Measurements from ENCODE around the gene RPL7A.
A peak's percentile ranks its signal among the peaks of the same experiment; 100 is the strongest.

The RPL7A gene

GRCh38 chr9:133356391-133357091 lies 8.5 kb downstream of the RPL7A start, which contains the start of the genes SURF1 and SURF2:
SURF1 (minus strand) TSS chr9:133356487; CDS start chr9:133356453, 34 bp downstream.
SURF2 (plus strand) TSS chr9:133356550; CDS start chr9:133356593, 43 bp downstream.
- H3K4me2 ChIP-seq (ENCODE audit: low read depth, low read length, poor library complexity, severe bottlenecking), result peak within 1 kb of the TSS; percentile 95
- H2AFZ ChIP-seq (ENCODE audit: low read length), result peak within 1 kb of the TSS; percentile 58
- H3K4me1 ChIP-seq (ENCODE audit: insufficient read depth, low read length, poor library complexity, severe bottlenecking), result peaks cover 8% of the 10 kb centered on the region
- H3K27me3 ChIP-seq (ENCODE audit: insufficient read depth, low read length, poor library complexity, severe bottlenecking), result no peaks in the 10 kb centered on the region
- H4K20me1 ChIP-seq (ENCODE audit: insufficient read depth, low read length, poor library complexity, severe bottlenecking), result peaks cover 29% of the 10 kb centered on the region
- peaks cover 4% of the 10 kb centered on the region; the same call in 1 of the 2 replicates for H3F3A ChIP-seq (ENCODE audit: low read depth)
- H3K36me3 ChIP-seq (ENCODE audit: insufficient read depth, low read length), result peaks cover 35% of the 10 kb centered on the region
- H3K9ac ChIP-seq (ENCODE audit: low read depth, low read length, poor library complexity, severe bottlenecking), result peak within 1 kb of the TSS; percentile 80
- peaks cover 52% of the 10 kb centered on the region for H3K79me2 ChIP-seq (ENCODE audit: insufficient read depth, low read length)
- H3K9me3 ChIP-seq (ENCODE audit: insufficient read depth, low read depth, low read length), result no peaks in the 10 kb centered on the region
- TF ChIP-seq, protein P1, sequence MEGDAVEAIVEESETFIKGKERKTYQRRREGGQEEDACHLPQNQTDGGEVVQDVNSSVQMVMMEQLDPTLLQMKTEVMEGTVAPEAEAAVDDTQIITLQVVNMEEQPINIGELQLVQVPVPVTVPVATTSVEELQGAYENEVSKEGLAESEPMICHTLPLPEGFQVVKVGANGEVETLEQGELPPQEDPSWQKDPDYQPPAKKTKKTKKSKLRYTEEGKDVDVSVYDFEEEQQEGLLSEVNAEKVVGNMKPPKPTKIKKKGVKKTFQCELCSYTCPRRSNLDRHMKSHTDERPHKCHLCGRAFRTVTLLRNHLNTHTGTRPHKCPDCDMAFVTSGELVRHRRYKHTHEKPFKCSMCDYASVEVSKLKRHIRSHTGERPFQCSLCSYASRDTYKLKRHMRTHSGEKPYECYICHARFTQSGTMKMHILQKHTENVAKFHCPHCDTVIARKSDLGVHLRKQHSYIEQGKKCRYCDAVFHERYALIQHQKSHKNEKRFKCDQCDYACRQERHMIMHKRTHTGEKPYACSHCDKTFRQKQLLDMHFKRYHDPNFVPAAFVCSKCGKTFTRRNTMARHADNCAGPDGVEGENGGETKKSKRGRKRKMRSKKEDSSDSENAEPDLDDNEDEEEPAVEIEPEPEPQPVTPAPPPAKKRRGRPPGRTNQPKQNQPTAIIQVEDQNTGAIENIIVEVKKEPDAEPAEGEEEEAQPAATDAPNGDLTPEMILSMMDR (conservative IDR thresholded peaks at IDR 0.05; ENCODE audit: low read length), result 0 out of 2 replicates have a peak, but pooled peaks have one; percentile 13
- TF ChIP-seq EZH2phosphoT487 (IDR thresholded peaks at IDR 0.05; ENCODE audit: borderline replicate concordance), result no peak
- no peaks in the 10 kb centered on the region for H3K9me2 ChIP-seq (replicated peaks; ENCODE audit: low read depth, low read length)
- peak within 1 kb of the TSS; percentile 94 for H3K4me3 ChIP-seq (ENCODE audit: low read length, poor library complexity, severe bottlenecking)

- H3K9ac ChIP-seq (ENCODE audit: low read depth, low read length, poor library complexity, severe bottlenecking), result peak overlapping the region; percentile 80
These were observed 9.6 kb downstream of the RPL7A start for GRCh38 chr9:133357656-133358055.

GRCh38 chr9:133359399-133360175 lies 11.6 kb downstream of the RPL7A start:
- Histone ChIP-seq H3K9ac (ENCODE audit: low read depth, low read length, poor library complexity, severe bottlenecking) (no peak overlapping the region), H3K9me3 (ENCODE audit: insufficient read depth, low read depth, low read length) (no peaks in the 10 kb centered on the region), H4K20me1 (ENCODE audit: insufficient read depth, low read length, poor library complexity, severe bottlenecking) (peaks cover 30% of the 10 kb centered on the region), H3K4me2 (ENCODE audit: low read depth, low read length, poor library complexity, severe bottlenecking) (no peak overlapping the region), H3K27me3 (ENCODE audit: insufficient read depth, low read length, poor library complexity, severe bottlenecking) (no peaks in the 10 kb centered on the region), H3F3A (ENCODE audit: low read depth) (no peaks in the 10 kb centered on the region), H3K79me2 (ENCODE audit: insufficient read depth, low read length) (peaks cover 54% of the 10 kb centered on the region), H3K36me3 (ENCODE audit: insufficient read depth, low read length) (peaks cover 50% of the 10 kb centered on the region; the same call in 1 of the 2 replicates), H2AFZ (ENCODE audit: low read length) (no peak overlapping the region), H3K4me1 (ENCODE audit: insufficient read depth, low read length, poor library complexity, severe bottlenecking) (peaks cover 8% of the 10 kb centered on the region), H3K9me2 (replicated peaks; ENCODE audit: low read depth, low read length) (no peaks in the 10 kb centered on the region), H3K4me3 (ENCODE audit: low read length, poor library complexity, severe bottlenecking) (no peak overlapping the region)
- TF ChIP-seq, protein P1 (conservative IDR thresholded peaks at IDR 0.05; ENCODE audit: low read length), result peak; percentile 63
- TF ChIP-seq EZH2phosphoT487 (IDR thresholded peaks at IDR 0.05; ENCODE audit: borderline replicate concordance), result no peak

More at GRCh38 chr9:133357656-133358055, 9.6 kb downstream of the RPL7A start:
- Histone ChIP-seq H3K27me3 (ENCODE audit: insufficient read depth, low read length, poor library complexity, severe bottlenecking) (no peaks in the 10 kb centered on the region), H3K9me2 (replicated peaks; ENCODE audit: low read depth, low read length) (no peaks in the 10 kb centered on the region), H4K20me1 (ENCODE audit: insufficient read depth, low read length, poor library complexity, severe bottlenecking) (peaks cover 20% of the 10 kb centered on the region), H3F3A (ENCODE audit: low read depth) (no peaks in the 10 kb centered on the region), H3K4me3 (ENCODE audit: low read length, poor library complexity, severe bottlenecking) (peak overlapping the region; percentile 94), H3K4me1 (ENCODE audit: insufficient read depth, low read length, poor library complexity, severe bottlenecking) (peaks cover 8% of the 10 kb centered on the region), H3K4me2 (ENCODE audit: low read depth, low read length, poor library complexity, severe bottlenecking) (peak overlapping the region; percentile 85), H2AFZ (ENCODE audit: low read length) (no peak overlapping the region), H3K36me3 (ENCODE audit: insufficient read depth, low read length) (peaks cover 35% of the 10 kb centered on the region; the same call in 1 of the 2 replicates), H3K79me2 (ENCODE audit: insufficient read depth, low read length) (peaks cover 49% of the 10 kb centered on the region), H3K9me3 (ENCODE audit: insufficient read depth, low read depth, low read length) (no peaks in the 10 kb centered on the region)
- TF ChIP-seq EZH2phosphoT487 (IDR thresholded peaks at IDR 0.05; ENCODE audit: borderline replicate concordance), result no peak
- TF ChIP-seq, protein P1 (conservative IDR thresholded peaks at IDR 0.05; ENCODE audit: low read length), result no peak
